Neural cell (in vitro differentiated cells): ENCODE data around the gene F12. TPM values are rescaled to one million over a fixed set of nuclear protein-coding genes. Genes with fewer than 3 reads are reported as not detected.
A peak's percentile ranks its signal among the peaks of the same experiment; 100 is the strongest.

ENCODE experiments used
- H2AFZ ChIP-seq: fragments of 200-600, 300-800 bp; sonication (generic), shearing (Covaris generic); 2 replicates; pipeline ENCODE4 v1.6.0; 2014; ENCODE audit warnings: low read depth, mild to moderate bottlenecking, antibody characterized with exemption, low read length, moderate library complexity
- H3F3A ChIP-seq: fragments of 200-600 bp; shearing (Covaris generic); 2 replicates; pipeline ENCODE4 v1.6.1; 2016; ENCODE audit warnings: mild to moderate bottlenecking, moderate library complexity, mixed read lengths, antibody characterized with exemption, low read length; ENCODE audit not compliant: insufficient read depth, poor library complexity, severe bottlenecking
- H3K27ac ChIP-seq: fragments of 200-600, 300-800 bp; sonication (generic), shearing (Covaris generic); 2 replicates; pipeline ENCODE4 v1.5.1; 2014; ENCODE audit warnings: mild to moderate bottlenecking, low read length, moderate library complexity
- H3K27me3 ChIP-seq: fragments of 300-800, 200-600 bp; sonication (generic), shearing (Covaris generic); 2 replicates; pipeline ENCODE4 v1.6.0; 2014; ENCODE audit warnings: mild to moderate bottlenecking, low read depth, low read length, moderate library complexity; ENCODE audit not compliant: insufficient read depth
- H3K36me3 ChIP-seq: fragments of 300-800, 200-600 bp; sonication (generic), shearing (Covaris generic); 2 replicates; pipeline ENCODE4 v1.5.1; 2014; ENCODE audit warnings: mild to moderate bottlenecking, antibody characterized with exemption, low read length, moderate library complexity; ENCODE audit not compliant: insufficient read depth
- H3K4me2 ChIP-seq: fragments of 300-800, 200-600 bp; sonication (generic), shearing (Covaris generic); 2 replicates; pipeline ENCODE4 v1.6.0; 2014; ENCODE audit warnings: mild to moderate bottlenecking, low read length
- H3K4me3 ChIP-seq: fragments of 300-800, 200-600 bp; sonication (generic), shearing (Covaris generic); 2 replicates; pipeline ENCODE4 v1.5.1; 2014; ENCODE audit warnings: mild to moderate bottlenecking, low read length, moderate library complexity
- H3K79me2 ChIP-seq: fragments of 200-600 bp; shearing (Covaris generic); replicated peaks from 2 replicates; pipeline ENCODE4 v1.6.0; 2014; ENCODE audit warnings: mild to moderate bottlenecking, low read length, moderate library complexity; ENCODE audit not compliant: insufficient read depth
- H3K9ac ChIP-seq: fragments of 300-800, 200-600 bp; sonication (generic), shearing (Covaris generic); 2 replicates; pipeline ENCODE4 v1.6.1; 2016; ENCODE audit warnings: mild to moderate bottlenecking, low read length, mixed read lengths
- H3K9me2 ChIP-seq: fragments of 200-600 bp; shearing (Covaris generic); 2 replicates; pipeline ENCODE4 v1.6.1; 2016; ENCODE audit warnings: mild to moderate bottlenecking, low read length, mixed read lengths; ENCODE audit not compliant: insufficient read depth
- H3K9me3 ChIP-seq: fragments of 200-600, 300-800 bp; sonication (generic), shearing (Covaris generic); 2 replicates; pipeline ENCODE4 v1.6.1; 2016; ENCODE audit warnings: mild to moderate bottlenecking, mixed run types, low read length, moderate library complexity, mixed read lengths
- H4K20me1 ChIP-seq: fragments of 200-600 bp; shearing (Covaris generic); 2 replicates; pipeline ENCODE4 v1.6.1; 2016; ENCODE audit warnings: mild to moderate bottlenecking, mixed run types; ENCODE audit not compliant: insufficient read depth
- EZH2 ChIP-seq: fragments of 200-600, 300-800 bp; shearing (Covaris generic), sonication (generic); IDR thresholded peaks from 2 replicates; pipeline ENCODE4 v1.6.1; 2014; ENCODE audit warnings: antibody characterized with exemption, low read length, borderline replicate concordance, mild to moderate bottlenecking; ENCODE audit not compliant: insufficient read depth, poor library complexity, severe bottlenecking
- MXI1 ChIP-seq: fragments of 450-650 bp; conservative IDR thresholded peaks from 2 replicates; pipeline ENCODE4 v1.6.1; 2014; ENCODE audit warnings: antibody characterized with exemption, mild to moderate bottlenecking; ENCODE audit not compliant: poor library complexity, severe bottlenecking
- POLR2AphosphoS5 ChIP-seq: IDR thresholded peaks from 2 replicates; pipeline ENCODE4 v1.6.1; 2012
- RAD21 ChIP-seq: fragments of 450-650 bp; conservative IDR thresholded peaks from 2 replicates; pipeline ENCODE4 v1.6.1; 2014; ENCODE audit warnings: antibody characterized with exemption, mild to moderate bottlenecking, moderate library complexity
- TAF1 ChIP-seq: IDR thresholded peaks from 2 replicates; pipeline ENCODE4 v1.6.1; 2012; ENCODE audit warnings: low read depth
- polyA plus RNA-seq: library from polyadenylated mRNA; depleted of rRNA; stranded (reverse); fragments of >200 nt; gene quantifications from 2 replicates; pipeline ENCODE4 v1.2.3, GENCODE V29; 2014
- TF ChIP-seq, protein P1 (sequence below): IDR thresholded peaks from 2 replicates; pipeline ENCODE4 v1.6.1; 2012; ENCODE audit warnings: borderline replicate concordance
- TF ChIP-seq, protein P2 (sequence below): fragments of 450-650 bp; IDR thresholded peaks from 2 replicates; pipeline ENCODE4 v1.5.1; 2014; ENCODE audit warnings: antibody characterized with exemption, mild to moderate bottlenecking, moderate library complexity; ENCODE audit not compliant: poor library complexity, severe bottlenecking

The F12 gene
- polyA plus RNA-seq, 1 donor from 2014 or later: 1.4 TPM

DNA sequence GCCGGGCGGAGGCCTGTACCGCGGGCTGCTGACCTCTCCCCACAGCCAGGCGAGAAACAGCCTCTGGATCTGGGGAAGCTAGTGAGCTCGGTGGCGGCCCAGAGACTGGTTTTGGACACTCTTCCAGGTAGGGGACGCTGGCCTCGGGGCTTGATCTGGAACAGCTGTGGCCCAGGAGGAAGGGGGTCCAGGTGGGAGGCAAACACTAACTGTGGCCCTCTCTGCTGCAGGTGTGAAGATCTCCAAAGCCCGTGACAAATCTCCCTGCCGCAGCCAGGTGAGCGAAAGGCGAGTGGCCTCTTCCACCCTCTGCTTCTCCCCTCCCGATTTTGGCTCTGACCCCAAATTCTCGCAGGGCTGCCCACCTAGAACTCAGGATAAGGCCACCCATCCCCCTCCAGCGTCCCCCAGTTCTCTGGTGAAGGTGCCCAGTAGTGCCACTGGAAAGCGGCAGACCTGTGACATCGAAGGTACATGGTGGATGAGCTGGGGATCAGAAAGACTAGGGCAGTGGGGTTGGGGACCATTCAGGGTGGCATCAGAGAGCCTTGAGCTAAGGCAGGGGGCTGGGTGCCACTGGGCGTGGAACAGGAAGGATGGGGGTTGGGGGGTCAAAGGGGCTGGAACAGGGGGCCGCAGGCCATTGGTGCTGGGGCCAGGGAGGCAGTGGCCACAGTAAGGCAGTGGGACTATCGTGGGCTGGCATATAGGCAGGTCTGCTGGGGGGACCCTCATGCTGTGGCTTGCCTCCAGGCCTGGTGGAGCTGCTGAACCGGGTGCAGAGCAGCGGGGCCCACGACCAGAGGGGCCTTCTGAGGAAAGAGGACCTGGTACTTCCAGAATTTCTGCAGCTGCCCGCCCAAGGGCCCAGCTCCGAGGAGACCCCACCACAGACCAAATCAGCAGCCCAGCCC, 38.0 kb downstream of the F12 start:
- Histone ChIP-seq H2AFZ (peak overlapping the region; percentile 33), H3K27me3 (peaks cover 4% of the 10 kb centered on the region), H3F3A (no peaks in the 10 kb centered on the region), H3K27ac (no peak overlapping the region), H4K20me1 (no peaks in the 10 kb centered on the region), H3K9me3 (no peaks in the 10 kb centered on the region), H3K9me2 (no peaks in the 10 kb centered on the region), H3K79me2 (no peaks in the 10 kb centered on the region), H3K36me3 (no peaks in the 10 kb centered on the region), H3K9ac (peak overlapping the region; percentile 49), H3K4me2 (no peak overlapping the region), H3K4me3 (peak overlapping the region; percentile 60)
- TF ChIP-seq TAF1 (no peak), EZH2 (no peak), MXI1 (no peak), RAD21 (no peak)
- TF ChIP-seq, protein P1, sequence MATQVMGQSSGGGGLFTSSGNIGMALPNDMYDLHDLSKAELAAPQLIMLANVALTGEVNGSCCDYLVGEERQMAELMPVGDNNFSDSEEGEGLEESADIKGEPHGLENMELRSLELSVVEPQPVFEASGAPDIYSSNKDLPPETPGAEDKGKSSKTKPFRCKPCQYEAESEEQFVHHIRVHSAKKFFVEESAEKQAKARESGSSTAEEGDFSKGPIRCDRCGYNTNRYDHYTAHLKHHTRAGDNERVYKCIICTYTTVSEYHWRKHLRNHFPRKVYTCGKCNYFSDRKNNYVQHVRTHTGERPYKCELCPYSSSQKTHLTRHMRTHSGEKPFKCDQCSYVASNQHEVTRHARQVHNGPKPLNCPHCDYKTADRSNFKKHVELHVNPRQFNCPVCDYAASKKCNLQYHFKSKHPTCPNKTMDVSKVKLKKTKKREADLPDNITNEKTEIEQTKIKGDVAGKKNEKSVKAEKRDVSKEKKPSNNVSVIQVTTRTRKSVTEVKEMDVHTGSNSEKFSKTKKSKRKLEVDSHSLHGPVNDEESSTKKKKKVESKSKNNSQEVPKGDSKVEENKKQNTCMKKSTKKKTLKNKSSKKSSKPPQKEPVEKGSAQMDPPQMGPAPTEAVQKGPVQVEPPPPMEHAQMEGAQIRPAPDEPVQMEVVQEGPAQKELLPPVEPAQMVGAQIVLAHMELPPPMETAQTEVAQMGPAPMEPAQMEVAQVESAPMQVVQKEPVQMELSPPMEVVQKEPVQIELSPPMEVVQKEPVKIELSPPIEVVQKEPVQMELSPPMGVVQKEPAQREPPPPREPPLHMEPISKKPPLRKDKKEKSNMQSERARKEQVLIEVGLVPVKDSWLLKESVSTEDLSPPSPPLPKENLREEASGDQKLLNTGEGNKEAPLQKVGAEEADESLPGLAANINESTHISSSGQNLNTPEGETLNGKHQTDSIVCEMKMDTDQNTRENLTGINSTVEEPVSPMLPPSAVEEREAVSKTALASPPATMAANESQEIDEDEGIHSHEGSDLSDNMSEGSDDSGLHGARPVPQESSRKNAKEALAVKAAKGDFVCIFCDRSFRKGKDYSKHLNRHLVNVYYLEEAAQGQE: no peak

DNA sequence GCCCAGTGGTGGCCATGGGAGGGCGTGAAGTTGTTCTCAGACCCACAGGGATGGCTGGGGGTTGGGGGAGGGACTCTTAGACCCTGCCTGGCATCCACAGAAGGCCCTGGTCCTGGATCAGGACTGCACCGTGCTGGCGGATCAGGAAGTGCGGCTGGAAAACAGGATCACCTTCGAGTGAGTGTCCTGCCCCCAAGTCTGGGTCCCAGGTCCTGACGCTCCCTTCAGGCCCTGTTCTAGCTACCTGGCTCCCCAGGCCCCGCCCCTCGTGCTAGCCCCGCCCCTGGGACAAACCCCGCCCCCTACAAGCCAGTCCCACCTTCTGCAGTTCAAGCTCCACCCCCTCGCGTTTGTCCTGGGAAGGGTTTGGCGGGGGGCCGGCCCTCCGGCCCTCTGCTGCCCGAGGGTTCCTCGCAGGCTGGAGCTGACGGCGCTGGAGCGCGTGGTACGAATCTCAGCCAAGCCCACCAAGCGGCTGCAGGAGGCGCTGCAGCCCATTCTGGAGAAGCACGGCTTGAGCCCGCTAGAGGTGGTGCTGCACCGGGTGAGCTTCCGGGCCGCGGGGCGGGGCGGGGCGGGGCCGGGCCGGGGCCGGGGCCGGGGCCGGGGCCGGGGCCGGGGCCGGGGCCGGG, 38.8 kb downstream of the F12 start:
- Histone ChIP-seq H3K9me2 (no peaks in the 10 kb centered on the region), H3K9me3 (no peaks in the 10 kb centered on the region), H3K27me3 (peaks cover 4% of the 10 kb centered on the region), H3K4me2 (no peak overlapping the region), H3F3A (no peaks in the 10 kb centered on the region), H3K27ac (no peak overlapping the region), H2AFZ (no peak overlapping the region), H4K20me1 (no peaks in the 10 kb centered on the region), H3K36me3 (no peaks in the 10 kb centered on the region), H3K4me3 (peak overlapping the region; percentile 60), H3K9ac (no peak overlapping the region), H3K79me2 (no peaks in the 10 kb centered on the region)
- TF ChIP-seq RAD21 (no peak), EZH2 (no peak), POLR2AphosphoS5 (no peak), MXI1 (no peak), TAF1 (no peak)
- TF ChIP-seq, protein P1: no peak
- TF ChIP-seq, protein P2, sequence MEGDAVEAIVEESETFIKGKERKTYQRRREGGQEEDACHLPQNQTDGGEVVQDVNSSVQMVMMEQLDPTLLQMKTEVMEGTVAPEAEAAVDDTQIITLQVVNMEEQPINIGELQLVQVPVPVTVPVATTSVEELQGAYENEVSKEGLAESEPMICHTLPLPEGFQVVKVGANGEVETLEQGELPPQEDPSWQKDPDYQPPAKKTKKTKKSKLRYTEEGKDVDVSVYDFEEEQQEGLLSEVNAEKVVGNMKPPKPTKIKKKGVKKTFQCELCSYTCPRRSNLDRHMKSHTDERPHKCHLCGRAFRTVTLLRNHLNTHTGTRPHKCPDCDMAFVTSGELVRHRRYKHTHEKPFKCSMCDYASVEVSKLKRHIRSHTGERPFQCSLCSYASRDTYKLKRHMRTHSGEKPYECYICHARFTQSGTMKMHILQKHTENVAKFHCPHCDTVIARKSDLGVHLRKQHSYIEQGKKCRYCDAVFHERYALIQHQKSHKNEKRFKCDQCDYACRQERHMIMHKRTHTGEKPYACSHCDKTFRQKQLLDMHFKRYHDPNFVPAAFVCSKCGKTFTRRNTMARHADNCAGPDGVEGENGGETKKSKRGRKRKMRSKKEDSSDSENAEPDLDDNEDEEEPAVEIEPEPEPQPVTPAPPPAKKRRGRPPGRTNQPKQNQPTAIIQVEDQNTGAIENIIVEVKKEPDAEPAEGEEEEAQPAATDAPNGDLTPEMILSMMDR: peak; percentile 54
